Urinary bladder (tissue), 4 donors: ENCODE measurements around the gene BLVRB. TPM values are rescaled to one million over a fixed set of nuclear protein-coding genes. Genes with fewer than 3 reads are reported as not detected.

Experiments
- DNase-seq: peaks from one replicate; pipeline ENCODE4 v3.0.0-alpha.2; 2015; ENCODE audit errors: extremely low spot score
- H3K27ac ChIP-seq: one replicate; pipeline ENCODE4 v1.5.1; 2013; ENCODE audit warnings: low read depth, mild to moderate bottlenecking, moderate library complexity
- H3K36me3 ChIP-seq: one replicate; pipeline ENCODE4 v1.6.1; 2013; ENCODE audit warnings: mild to moderate bottlenecking, moderate library complexity; ENCODE audit not compliant: insufficient read depth
- H3K4me1 ChIP-seq: one replicate; pipeline ENCODE4 v1.6.1; 2013; ENCODE audit warnings: mild to moderate bottlenecking, moderate library complexity; ENCODE audit not compliant: insufficient read depth
- H3K4me3 ChIP-seq: one replicate; pipeline ENCODE4 v1.5.1; 2013; ENCODE audit warnings: low read depth, low read length
- WGBS: extraction: QIAGEN DNeasy Blood & Tissue Kit; methylation state at CpG from one replicate; pipeline ENCODE4 v1.1.7; 2013; 5-methylcytosine and 5-hydroxymethylcytosine counted together
- polyA plus RNA-seq: library from polyadenylated mRNA; stranded (reverse); fragments of 200-250 nt; gene quantifications from one replicate; pipeline ENCODE4 v1.2.3, GENCODE V29; 2013
- total RNA-seq: library from RNA; depleted of rRNA; stranded (reverse); fragments of >200 nt; gene quantifications from one replicate; pipeline ENCODE4 v1.2.3, GENCODE V29; 2014
- donor health status: healthy with polysubstance abuse.
- donor health status: healthy.

BLVRB gene
- total and polyA plus RNA-seq, 2 donors = 48.2 to 200 TPM

- WGBS = 68% methylated on average over 5 of the region's 5 CpGs
- DNase-seq = no peak
Observed at GRCh38 chr19:40452016-40452415, 13.5 kb downstream of the BLVRB start.

GRCh38 chr19:40450664-40451063 is 14.9 kb downstream of the BLVRB start:
- Histone ChIP-seq H3K27ac (no peak overlapping the region), H3K36me3 (no peaks in the 10 kb centered on the region), H3K4me3 (no peak overlapping the region), H3K4me1 (no peaks in the 10 kb centered on the region)
- no peak for DNase-seq
- WGBS = 95% methylated on average over 4 of the region's 4 CpGs

More at GRCh38 chr19:40452016-40452415, 13.5 kb downstream of the BLVRB start:
- no peak overlapping the region for H3K4me3 ChIP-seq
- no peaks in the 10 kb centered on the region for H3K36me3 ChIP-seq
- no peak overlapping the region for H3K27ac ChIP-seq
- no peaks in the 10 kb centered on the region for H3K4me1 ChIP-seq

- no peak for DNase-seq
- WGBS = 88% methylated on average over 4 of the region's 4 CpGs
- Histone ChIP-seq H3K27ac (no peak overlapping the region), H3K4me1 (no peaks in the 10 kb centered on the region), H3K36me3 (no peaks in the 10 kb centered on the region), H3K4me3 (no peak overlapping the region)
Observed at GRCh38 chr19:40449506-40449905, 16.0 kb downstream of the BLVRB start.

GRCh38 chr19:40446263-40446784 is 19.2 kb downstream of the BLVRB start:
- no peaks in the 10 kb centered on the region for H3K36me3 ChIP-seq
- H3K27ac ChIP-seq = no peak overlapping the region
- H3K4me1 ChIP-seq = no peaks in the 10 kb centered on the region
- WGBS = 80% methylated on average over 8 of the region's 8 CpGs
- no peak overlapping the region for H3K4me3 ChIP-seq
- no peak for DNase-seq

GRCh38 chr19:40445780-40446262 is 19.7 kb downstream of the BLVRB start:
- H3K4me3 ChIP-seq = no peak overlapping the region
- DNase-seq = no peak
- H3K36me3 ChIP-seq = peaks cover 4% of the 10 kb centered on the region
- no peak overlapping the region for H3K27ac ChIP-seq
- 55% methylated on average over 9 of the region's 9 CpGs for WGBS
- H3K4me1 ChIP-seq = no peaks in the 10 kb centered on the region

- Histone ChIP-seq H3K27ac (peak overlapping the region; percentile 76), H3K4me3 (peak overlapping the region; percentile 82), H3K36me3 (peaks cover 5% of the 10 kb centered on the region), H3K4me1 (no peaks in the 10 kb centered on the region)
- 16% methylated on average over 18 of the region's 18 CpGs for WGBS
- DNase-seq = no peak
Observed at GRCh38 chr19:40444825-40445312, 20.7 kb downstream of the BLVRB start.

GRCh38 chr19:40444000-40444824 is 21.3 kb downstream of the BLVRB start, which contains the start of gene SERTAD3:
Gene SERTAD3 (minus strand): TSS chr19:40444335. CDS start chr19:40442080, 2,255 bp downstream.
- H3K36me3 ChIP-seq = peaks cover 5% of the 10 kb centered on the region
- H3K4me3 ChIP-seq = peak within 1 kb of the TSS; percentile 82
- peak; percentile 92 for DNase-seq
- WGBS = under 1% methylated on average over 72 of the region's 72 CpGs
- H3K27ac ChIP-seq = peak within 1 kb of the TSS; percentile 91
- no peaks in the 10 kb centered on the region for H3K4me1 ChIP-seq

GRCh38 chr19:40443131-40443999 is 22.2 kb downstream of the BLVRB start:
- H3K4me3 ChIP-seq = peak overlapping the region; percentile 82

GRCh38 chr19:40442328-40443130 is 23.0 kb downstream of the BLVRB start:
- no peak for DNase-seq
- Histone ChIP-seq H3K4me3 (peak overlapping the region; percentile 26), H3K4me1 (no peaks in the 10 kb centered on the region), H3K27ac (peak overlapping the region; percentile 45), H3K36me3 (peaks cover 5% of the 10 kb centered on the region)
- WGBS = 11% methylated on average over 22 of the region's 22 CpGs

More at GRCh38 chr19:40443131-40443999, 22.2 kb downstream of the BLVRB start:
- Histone ChIP-seq H3K36me3 (peaks cover 5% of the 10 kb centered on the region), H3K4me1 (no peaks in the 10 kb centered on the region), H3K27ac (peak overlapping the region; percentile 91)
- WGBS = under 1% methylated on average over 52 of the region's 52 CpGs
- DNase-seq = peak; percentile 99

GRCh38 chr19:40441719-40442253 is 23.8 kb downstream of the BLVRB start:
- Histone ChIP-seq H3K36me3 (peaks cover 5% of the 10 kb centered on the region), H3K4me3 (no peak overlapping the region), H3K27ac (no peak overlapping the region), H3K4me1 (no peaks in the 10 kb centered on the region)
- 73% methylated on average over 11 of the region's 11 CpGs for WGBS
- no peak for DNase-seq

GRCh38 chr19:40438284-40438683 is 27.3 kb downstream of the BLVRB start:
- peaks cover 5% of the 10 kb centered on the region for H3K36me3 ChIP-seq
- DNase-seq = no peak
- no peak overlapping the region for H3K27ac ChIP-seq
- H3K4me1 ChIP-seq = no peaks in the 10 kb centered on the region
- WGBS = 96% methylated on average over 3 of the region's 3 CpGs
- H3K4me3 ChIP-seq = no peak overlapping the region

GRCh38 chr19:40433391-40434216 is 31.9 kb downstream of the BLVRB start:
- Histone ChIP-seq H3K27ac (peak overlapping the region; percentile 85), H3K4me1 (no peaks in the 10 kb centered on the region), H3K36me3 (no peaks in the 10 kb centered on the region), H3K4me3 (peak overlapping the region; percentile 16)
- DNase-seq = peak; percentile 91
- WGBS = under 1% methylated on average over 50 of the region's 50 CpGs
